H1 (cell line): ENCODE results near the gene LTBP1. TPM values are rescaled to one million over a fixed set of nuclear protein-coding genes. Genes with fewer than 3 reads are reported as not detected.

ENCODE experiments used
- POU5F1 ChIP-seq: IDR thresholded peaks from 2 replicates; pipeline ENCODE4 v1.6.1; 2011; ENCODE audit warnings: low read depth, mild to moderate bottlenecking, low read length, moderate library complexity
- RNF2 ChIP-seq: fragments of 200-900, 300-1000 bp; sonication (generic); IDR thresholded peaks from 2 replicates; pipeline ENCODE4 v1.7.1; 2016; ENCODE audit warnings: borderline replicate concordance, low read depth, mild to moderate bottlenecking, antibody characterized with exemption, low read length; ENCODE audit not compliant: poor library complexity, severe bottlenecking; ENCODE audit errors: missing control alignments
- polyA plus RNA-seq, 7 experiments: library from polyadenylated mRNA; depleted of rRNA in 3 of 7; stranded (reverse) in 5 of 7; unstranded in 2 of 7; fragments of >200 nt in 5 of 7; fragments of 200-250 nt in 2 of 7; gene quantifications; 1 replicate in 5 of 7; 2 replicates in 1 of 7; 4 replicates in 1 of 7; pipeline versions ENCODE4 v1.2.1 to v1.2.3, GENCODE V29; 2011 to 2013; ENCODE audit warnings: missing spikeins in 2 of 7, mixed read lengths in 2 of 7
- total RNA-seq: library from RNA; stranded (reverse); fragmentation: NEBNext Ultra II Directional; extraction: Animal tissue kit (Norgen Biotek cat#: 25700); gene quantifications from 2 replicates; pipeline ENCODE4 v1.2.1, GENCODE V29; 2021

Gene LTBP1
- total and polyA plus RNA-seq, 2 of the 8 experiments (the other 6 are each of a cell fraction or from before 2014, with no cell fraction given), result 15.4 to 24.7 TPM

GRCh38 chr2:33123216-33123615 is 176.5 kb downstream of the LTBP1 start (continued):
- no peak for TF ChIP-seq RNF2
- no peak for TF ChIP-seq POU5F1
